ENCODE measurements around the gene AFTPH.
A peak's percentile ranks its signal among the peaks of the same experiment; 100 is the strongest.

AFTPH gene

DNA sequence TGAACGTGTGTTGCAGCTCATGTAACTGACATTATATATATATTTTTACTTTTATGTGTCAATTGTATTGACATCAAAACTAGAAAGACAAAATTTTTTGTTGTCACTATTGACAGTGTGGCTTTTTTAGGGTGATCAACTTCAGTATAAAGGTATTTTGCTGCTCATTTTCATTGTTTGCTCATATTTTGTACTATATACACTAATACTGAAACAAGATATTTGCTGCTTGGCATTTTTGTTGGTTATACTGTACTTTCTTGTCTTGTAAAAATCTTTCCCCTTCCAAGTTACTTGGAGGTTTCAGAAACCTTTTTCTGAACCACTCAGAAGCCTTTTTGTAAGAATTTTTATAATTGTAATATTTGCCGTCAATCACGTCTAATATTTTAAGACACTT lies 16.5 kb downstream of the AFTPH start:
- DNase-seq (ENCODE audit: low read depth in 2 of 2) = no peak

DNA sequence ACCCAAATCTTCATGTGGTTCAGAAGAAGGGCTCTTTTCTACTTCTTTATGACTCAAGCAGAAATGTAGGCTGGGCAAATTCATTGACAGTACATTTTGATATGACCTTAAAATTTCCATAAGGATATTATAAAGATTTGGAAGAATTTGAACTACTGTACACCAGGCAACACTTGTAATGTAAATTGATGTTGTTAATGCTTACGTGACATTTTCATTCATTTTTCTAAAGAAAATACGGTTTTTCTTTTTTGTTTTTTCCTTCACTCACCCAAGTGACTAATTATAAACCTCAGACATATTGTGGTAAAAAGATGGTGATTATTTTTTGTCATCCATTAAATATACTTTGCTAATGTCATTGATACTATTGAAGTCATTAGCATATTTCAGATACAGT lies 17.4 kb downstream of the AFTPH start:
- DNase-seq (ENCODE audit: low read depth in 2 of 2) = no peak

DNA sequence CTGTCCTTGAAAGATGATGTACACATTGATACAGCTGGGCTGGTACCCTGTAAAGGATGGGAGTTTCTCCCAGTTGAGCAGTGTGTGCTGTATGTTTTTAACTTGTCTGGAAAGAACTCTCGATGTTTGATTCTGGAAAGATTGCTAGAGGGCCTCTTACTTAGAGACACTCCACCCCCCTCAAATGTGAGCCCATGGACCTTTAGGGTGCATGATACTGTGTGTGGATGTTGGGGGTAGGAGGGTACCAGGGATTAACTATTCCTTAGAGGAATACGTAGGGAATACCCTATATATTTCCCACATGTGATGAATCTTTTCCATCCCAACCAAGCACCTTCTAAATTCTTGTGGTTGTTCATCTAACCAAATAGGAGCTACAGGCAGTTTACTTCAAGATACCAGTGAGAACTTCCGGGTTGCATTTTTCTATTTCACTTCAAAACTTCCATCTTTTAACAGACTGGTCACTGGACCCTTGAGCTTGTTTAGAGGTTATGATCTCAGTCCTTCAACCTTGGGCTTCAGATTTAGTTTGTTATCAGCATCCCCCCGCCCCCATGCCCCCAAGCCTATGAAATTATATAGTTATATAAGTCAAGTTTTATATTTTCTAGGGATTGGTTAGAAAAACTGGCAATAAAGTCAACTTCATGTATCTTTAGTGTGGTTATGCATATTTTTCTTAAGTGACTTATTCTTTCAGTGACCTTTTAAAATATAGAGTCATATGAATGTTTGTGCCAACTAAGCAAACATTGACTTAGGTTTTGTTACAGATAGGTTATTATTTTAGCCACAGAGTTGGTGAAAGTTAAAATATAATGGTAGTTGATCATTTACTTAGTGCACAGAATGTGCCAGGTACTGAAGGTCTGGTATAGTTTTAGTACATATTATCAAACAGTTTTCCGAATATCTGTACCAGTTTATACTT lies 18.2 kb downstream of the AFTPH start:
- DNase-seq (ENCODE audit: low read depth in 2 of 2) = no peak

DNA sequence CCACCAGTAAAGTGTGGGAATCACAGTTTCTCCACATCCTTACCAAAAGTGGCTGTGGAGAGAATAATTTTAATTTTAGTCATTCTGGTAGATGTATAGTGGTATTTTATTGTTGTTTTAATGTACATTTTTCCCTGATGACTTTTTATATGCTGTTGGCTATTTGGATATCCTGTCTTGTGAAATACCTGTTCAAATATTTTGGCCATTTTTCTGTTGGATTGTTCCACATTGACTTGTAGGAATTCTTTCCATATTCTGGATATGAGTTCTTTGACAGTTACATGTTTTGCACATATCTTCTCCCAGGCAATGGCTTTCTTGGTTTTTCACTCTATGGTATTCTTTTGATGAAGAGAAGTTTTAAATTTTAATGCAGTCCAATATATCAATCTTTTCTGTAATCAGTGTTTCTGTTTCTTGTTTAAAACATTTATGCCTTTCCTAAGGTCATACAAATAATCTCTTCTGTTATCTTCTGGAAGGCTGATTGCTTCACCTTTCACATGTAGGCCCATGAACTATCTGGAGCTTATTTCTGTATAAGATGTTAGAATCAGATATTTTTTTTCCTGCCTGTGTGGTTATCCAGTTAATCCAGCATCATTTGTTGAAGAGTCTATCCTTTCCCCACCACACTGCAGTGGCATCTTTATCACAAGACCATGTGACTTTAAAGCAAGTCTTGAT lies 19.0 kb downstream of the AFTPH start:
- peak; percentile 61 to 64 for DNase-seq (ENCODE audit: low read depth in 2 of 2)

DNA sequence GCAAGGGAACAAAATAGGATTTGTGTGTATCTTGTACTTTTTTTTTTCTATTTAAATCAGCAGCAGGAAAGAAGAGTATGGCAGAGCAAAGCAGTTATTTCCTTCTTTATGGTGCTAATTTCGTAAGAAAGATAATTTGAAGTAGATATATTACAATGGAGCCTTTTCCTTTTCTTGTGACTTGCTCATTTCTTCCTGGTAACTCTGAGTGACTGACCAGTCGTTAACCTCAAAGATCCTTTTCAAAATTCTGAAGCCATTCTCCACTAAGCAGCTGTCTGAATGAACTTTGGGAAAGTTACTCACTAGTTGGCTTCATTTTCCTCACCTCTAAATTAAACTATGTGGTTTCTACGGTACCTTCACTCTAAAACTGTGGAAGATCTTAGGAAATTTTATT lies 24.6 kb downstream of the AFTPH start:
- DNase-seq (ENCODE audit: low read depth in 2 of 2) = no peak

DNA sequence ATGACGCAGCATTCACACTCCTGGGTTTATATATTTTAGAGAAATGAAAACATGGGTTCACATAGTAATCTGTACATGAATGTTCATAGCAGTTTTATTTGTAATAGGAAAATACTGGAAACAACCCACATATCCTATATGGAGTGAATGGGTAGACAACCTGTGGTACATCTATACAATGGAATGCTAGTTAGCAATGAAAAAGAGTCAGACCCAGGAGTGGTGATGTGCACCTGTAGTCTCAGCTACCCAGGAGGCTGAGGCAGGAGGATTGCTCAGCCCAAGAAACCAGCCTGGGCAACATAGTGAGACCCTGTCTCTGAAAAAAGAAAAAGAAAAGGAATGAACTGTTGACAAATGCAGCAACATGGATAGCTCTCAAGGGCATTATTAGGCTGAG lies 25.9 kb downstream of the AFTPH start:
- no peak for DNase-seq (ENCODE audit: low read depth in 2 of 2)

DNA sequence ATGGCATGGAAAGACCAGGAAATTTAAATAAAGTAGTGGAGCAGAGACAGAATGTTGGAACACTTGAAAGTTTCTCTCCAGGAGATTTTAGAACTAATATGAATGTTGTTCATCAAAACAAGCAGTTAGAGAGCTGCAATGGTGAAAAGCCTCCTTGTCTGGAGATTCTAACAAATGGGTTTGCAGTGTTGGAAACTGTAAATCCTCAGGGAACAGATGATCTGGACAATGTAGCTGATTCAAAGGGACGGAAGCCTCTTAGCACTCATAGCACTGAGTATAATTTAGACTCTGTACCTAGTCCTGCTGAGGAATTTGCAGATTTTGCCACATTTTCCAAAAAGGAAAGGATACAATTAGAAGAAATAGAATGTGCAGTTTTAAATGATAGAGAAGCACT lies 27.7 kb downstream of the AFTPH start:
- DNase-seq (ENCODE audit: low read depth in 2 of 2) = no peak

DNA sequence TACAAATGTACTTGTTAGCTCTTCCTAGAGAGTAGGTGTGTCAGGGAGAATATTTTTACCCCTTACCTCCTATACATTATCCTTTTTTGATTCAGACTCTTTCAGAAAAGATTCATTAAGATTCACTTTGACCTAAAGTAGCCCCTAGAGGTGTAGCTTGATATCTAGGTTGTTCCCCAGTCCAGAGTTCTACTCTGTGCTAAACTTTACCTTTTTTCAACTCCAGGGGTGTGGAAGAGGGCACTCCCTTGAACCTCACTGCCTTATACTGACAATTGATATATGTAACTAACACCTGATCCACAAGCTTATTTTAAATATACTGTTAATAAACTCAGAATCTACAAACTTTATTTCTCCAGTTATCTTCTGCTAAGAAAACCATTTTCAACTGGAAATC lies 30.0 kb downstream of the AFTPH start:
- no peak for DNase-seq (ENCODE audit: low read depth in 2 of 2)

DNA sequence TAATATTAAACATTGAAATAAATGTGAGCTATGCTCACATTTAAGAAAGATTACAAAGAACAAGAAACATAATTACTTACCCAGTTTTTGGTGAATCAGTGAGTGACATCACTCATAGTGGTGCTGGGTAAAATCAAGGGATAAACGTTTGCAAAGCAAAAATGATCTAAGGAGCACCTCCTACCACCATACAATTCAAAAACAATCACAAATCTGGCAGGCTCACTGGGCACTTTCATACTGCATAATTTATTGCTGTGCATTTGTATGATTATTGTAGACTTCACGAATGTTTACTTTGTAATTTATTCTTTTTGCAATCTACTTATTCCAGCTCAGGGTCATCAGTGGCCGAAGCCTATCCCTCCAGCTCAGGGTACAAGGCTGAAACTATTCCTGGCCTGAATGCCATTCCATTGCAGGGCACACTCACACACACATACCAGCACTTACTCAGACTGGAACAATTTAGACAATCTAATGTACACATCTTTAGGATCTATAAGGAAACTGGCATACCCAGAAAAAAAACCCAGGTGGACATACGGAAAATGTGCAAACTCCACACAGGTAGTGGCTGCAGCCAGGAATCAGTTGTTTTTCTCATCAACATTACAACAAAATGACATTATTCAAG lies 34.4 kb downstream of the AFTPH start:
- DNase-seq (ENCODE audit: low read depth in 2 of 2) = no peak

DNA sequence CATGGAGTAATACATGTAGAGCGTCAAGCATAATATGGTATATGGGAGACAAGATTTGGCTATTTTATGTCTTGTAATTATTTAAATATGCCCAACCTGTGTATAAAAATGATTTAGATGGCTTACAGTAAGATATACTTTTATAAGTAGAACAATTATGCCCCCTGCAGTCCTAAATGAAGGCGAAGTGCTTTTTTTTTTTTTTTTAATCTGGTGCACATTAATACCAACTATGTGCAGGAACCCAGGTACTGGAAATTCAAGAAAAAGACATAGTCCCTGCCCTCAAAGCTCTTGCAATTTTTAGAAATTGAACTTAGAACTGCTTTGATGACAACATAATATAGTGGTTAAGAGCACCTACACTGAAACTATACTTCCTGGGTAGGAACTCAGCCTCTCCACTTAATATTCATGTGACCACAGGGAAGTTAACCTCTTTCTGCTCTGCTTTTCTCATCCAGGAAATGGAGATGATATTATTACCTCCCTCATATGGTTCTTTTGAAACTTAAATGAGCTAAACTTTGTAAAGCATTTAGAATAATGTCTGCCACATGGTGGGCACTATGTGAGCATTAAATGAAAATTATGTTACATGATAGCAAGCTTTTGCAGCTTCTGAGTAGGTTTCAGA lies 38.1 kb downstream of the AFTPH start:
- no peak for DNase-seq (ENCODE audit: low read depth in 2 of 2)

DNA sequence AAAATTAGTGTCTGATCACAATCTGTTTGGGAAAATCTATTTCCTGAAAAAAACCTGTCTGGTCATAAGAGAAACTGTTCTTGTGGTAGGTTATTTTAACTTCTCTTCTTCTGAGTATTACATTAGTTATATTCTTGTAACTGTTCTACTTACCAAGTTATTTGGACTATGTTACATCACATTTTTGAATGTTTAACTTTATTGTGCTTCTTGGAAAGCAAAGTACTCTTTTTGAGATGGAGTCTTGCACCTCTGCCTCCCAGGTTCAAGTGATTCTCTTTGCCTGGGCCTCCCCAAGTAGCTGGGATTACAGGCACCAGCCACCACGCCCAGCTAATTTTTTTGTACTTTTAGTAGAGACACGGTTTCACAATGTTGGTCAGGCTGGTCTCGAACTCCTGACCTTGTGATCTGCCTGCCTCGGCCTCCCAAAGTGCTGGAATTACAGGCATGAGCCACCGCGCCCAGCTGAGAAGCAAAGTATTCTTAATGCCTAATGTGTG lies 39.4 kb downstream of the AFTPH start:
- no peak for DNase-seq (ENCODE audit: low read depth in 2 of 2)

DNA sequence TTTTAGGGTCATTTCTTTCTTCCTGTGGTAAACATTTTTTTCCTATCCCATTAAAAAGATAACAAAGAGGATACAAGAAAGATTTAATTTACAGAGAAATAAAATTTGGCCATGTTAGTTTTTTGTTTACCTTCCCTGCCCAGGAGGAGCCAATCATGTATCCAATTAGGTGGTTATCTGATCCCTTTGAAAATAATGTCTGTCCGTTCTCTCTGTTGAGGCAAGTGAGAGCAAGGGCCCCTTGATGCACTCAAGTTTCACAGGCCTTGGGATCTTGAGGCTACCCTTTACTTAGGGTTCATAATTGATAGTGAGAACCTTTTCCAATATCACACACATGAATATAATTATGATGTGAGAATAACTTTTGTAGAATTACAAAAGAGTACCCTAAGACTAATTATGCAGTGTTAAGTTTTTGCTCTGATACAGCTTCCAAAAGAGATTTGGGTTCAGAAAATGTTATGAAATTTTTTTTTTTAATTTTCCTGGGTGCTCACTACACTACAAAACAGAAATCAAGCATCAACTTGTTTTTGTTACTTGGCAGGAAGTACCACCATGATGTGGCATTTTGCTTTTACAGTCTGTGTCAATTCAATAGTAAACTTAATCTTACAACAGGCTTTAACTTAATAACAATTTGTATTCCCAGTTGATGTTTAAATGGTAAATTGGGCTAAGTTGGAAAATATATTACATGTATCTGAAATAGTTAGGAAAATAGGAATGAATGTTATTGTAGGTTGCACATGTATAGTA lies 42.0 kb downstream of the AFTPH start:
- DNase-seq (ENCODE audit: low read depth in 2 of 2) = no peak

DNA sequence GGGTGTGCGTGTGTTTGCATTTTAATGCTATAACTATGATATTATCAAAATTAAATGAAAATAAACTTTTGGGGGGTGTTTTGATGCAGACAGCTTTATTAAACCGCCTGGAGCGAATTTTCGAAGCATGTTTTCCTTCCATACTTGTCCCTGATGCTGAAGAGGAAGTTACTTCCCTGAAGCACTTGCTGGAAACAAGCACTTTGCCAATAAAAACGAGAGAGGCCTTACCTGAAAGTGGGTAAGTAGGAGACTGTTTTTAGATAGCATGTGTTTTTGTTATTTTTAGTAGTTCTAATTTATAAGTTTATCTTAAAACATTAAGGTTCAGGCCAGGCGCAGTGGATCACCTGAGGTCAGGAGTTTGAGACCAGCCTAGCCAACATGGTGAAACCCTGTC lies 43.3 kb downstream of the AFTPH start:
- DNase-seq (ENCODE audit: low read depth in 2 of 2) = no peak

DNA sequence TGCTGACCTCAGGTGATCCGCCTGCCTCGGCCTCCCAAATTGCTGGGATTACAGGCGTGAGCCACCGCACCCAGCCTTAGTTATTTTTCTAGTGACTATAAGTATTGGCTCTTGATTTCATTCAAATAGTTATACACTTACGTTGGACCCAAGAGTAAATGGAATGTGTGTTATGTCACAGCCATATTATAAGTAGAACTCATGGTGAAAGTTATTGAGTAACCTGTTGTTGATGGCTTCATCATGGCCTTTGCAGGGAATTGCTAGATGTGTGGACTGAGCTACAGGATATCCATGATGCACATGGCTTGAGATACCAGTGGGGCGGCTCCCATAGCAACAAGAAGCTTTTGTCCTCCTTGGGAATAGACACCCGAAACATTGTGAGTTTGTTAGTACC lies 44.7 kb downstream of the AFTPH start:
- DNase-seq (ENCODE audit: low read depth in 2 of 2) = no peak

DNA sequence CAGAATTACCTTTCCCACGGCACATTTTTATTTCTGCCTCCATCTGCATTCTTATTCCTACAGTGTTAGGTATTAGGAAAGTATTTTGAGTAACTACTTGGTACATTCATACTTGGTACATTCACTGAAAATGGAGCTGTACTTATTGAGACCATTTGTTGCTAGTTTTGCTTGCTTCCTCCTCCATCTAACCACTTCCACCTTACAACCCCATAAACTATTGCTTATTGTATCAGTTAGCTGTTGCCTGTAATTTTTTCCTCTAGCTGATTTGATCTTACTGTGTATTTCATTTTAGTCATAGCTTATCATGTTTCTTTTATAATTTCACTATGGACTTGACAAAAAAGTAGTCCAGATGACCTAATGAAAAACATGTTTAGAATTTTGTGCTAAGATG lies 50.7 kb downstream of the AFTPH start:
- no peak for DNase-seq (ENCODE audit: low read depth in 2 of 2)

DNA sequence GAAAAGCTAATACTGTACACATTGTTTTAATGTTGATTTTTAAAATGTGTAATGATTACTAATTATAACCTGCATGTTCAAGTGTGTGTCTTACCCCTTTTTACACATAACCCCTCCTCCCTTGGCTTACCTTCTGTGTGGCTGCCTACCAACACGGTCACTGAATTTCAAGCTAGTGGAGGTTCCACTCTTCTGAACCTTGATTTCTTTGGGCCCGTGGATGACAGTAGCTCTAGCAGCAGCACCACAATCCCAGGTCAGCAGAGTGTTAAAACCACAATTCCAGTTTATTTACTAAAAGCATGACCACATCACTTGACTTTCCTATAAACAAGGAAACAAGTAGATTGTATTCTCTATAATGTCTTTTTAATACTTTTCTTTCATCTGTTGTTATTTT lies 56.9 kb downstream of the AFTPH start:
- no peak for DNase-seq (ENCODE audit: low read depth in 2 of 2)

DNA sequence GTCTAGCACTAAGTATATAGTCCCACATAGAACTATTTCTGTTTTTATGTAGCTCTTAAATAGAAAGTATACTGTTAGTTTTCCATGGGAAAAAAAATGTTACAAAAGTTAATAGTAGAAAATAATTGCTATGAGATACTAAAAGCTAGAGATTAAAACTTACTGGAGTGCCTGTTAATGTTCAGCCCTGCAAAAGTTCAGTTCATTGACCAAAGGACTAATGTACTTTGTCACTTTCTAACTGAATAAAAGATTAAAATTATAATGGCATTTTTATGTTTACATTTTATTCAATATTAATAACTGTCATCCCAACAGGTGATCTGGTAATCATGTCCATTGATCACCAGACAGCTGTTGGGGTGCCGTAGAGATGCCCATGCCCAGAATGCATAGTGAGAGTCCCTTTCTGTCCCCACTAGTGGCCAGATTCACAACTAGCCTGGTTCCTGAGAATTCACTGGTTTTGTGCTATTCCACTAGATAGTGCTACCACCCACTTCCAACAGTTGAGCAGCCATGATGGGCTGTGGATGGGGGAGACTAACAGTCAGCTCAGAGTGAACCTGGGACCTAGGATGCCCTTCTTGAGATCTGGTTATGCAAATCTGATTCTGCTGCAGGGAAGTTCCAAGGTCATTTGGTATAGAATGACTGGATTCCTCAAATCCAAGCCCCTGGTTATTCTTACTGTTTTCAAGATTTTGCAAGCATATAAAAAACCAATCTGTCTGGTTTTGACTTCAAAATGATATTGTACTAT lies 57.8 kb downstream of the AFTPH start:
- no peak for DNase-seq (ENCODE audit: low read depth in 2 of 2)

DNA sequence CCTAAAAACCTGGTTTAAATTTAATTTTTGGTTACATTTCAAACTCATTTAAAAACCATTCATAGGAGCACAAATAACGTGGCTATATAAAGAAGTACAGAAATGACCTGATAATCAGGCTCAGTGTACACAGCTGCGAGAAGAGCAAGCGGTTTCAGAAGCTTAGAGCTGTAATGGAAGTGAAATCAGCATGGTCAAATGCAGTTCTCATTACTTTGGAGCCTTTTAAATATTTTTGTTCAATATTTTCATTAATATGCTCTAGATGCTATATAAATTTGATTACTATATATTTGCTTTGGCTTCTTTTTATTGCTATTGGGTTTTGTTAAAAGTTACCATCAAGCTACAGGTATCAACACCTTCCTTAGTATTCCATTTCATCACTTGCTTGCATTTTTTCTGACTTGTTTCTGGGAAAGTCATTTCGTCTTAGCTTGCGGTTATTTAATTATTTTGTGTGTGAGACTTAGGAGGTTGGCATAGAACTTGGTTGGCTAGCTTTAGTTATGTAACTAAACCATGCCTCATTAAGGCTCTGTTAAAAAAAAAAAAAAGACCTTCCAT lies 58.7 kb downstream of the AFTPH start:
- DNase-seq (ENCODE audit: low read depth in 2 of 2) = no peak

DNA sequence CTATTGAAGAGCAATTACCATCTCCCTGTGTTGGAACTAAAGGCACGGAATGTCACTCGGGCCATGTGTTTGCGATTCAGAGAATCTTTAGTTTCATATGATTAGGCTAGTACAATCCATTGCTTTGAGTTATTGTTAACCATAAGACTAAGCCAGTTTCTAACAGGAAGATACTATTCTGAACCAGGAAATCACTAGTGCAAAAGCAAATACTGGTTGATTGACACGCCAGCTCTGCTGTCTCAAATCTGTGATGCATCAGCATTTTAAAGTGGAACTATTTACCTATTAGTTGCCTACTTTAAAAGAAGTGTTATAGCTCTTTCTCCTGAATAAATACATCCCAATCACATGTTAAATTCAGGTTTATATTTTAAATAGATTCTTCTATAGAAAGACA lies 61.9 kb downstream of the AFTPH start:
- no peak for DNase-seq (ENCODE audit: low read depth in 2 of 2)

DNA sequence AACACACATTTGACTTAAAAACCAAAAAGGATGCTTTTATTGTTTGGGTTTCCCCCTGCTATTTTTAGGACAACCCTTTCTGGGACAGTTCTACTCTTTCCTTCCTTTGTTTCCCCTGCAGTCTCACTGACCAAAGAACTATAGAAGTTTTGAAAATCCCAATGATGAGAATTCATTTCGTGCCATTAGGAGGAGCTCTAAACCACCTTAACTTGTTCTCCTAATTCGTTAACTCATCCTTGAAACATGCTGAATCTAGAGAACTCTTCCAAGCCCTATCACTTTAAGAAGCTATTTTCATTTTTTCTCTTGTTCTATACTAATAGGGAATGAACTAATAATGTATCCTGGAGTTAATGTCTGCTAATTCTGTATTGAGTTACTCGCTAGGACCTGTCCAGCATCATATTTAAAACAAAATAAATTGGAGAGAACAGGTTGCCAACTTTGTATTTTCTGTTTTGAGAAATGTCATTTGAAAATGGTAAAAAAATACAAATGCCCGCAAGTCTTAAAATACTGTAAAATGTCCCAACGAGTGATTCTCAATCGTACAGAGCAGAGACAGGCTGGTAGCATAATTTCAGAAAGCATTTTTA lies 62.9 kb downstream of the AFTPH start:
- DNase-seq (ENCODE audit: low read depth in 2 of 2) = no peak
